Measurements from ENCODE around the gene ADAMTS7.
"Not testable (repeated sequence)": the region's sequence is repeated elsewhere in the genome, so short reads cannot be mapped to it uniquely, and the experiment has no call there.

The ADAMTS7 gene

DNA sequence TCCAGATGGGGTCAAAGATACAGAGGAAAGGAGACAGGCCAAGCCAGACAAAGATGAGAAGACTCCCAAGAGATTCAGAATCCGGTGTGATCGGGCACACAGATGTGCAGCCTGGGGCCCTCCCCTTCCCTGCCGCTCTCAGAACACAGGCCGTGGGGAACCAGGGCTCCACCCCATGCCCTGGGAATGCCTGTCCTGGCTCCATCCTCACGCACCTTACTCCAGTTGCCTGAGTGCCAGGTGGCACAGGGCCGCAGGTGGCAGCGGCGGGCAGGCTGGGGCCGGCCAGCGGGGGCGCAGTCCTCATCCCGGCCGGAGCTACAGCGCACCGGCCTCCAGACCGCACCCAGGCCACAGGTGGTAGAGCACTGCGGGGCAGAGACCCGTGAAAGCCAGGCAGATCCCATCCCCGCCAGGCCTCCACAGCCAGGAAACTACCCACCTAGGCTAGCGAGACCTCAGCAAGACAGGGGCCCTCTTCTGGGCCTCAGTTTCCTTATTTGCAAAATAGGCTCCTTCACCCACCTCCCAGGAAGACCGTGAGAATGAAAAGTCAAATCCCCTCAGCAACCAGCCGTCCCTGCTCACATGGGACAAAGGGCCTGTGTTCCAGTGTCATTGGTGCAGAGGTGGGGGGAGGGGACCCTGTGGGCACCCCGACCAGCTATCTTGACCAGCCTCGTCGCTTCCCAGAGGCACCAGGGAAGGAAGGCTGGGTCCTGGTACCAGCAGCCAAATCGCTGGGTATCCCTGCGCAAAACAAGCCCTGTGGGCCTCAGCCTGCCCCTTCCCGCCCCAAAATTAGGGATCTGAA lies 46.7 kb downstream of the ADAMTS7 start:
- not testable (repeated sequence) for H3K27me3 ChIP-seq (ENCODE audit: control insufficient read depth, insufficient read depth, low read length); H3K36me3 ChIP-seq (ENCODE audit: control insufficient read depth, insufficient read depth, low read length); H3K27ac ChIP-seq (ENCODE audit: low read depth, low read length); H3K4me3 ChIP-seq (ENCODE audit: low read length); H3K4me1 ChIP-seq (ENCODE audit: control insufficient read depth, insufficient read depth, low read length); H3K9ac ChIP-seq (ENCODE audit: low read length)

DNA sequence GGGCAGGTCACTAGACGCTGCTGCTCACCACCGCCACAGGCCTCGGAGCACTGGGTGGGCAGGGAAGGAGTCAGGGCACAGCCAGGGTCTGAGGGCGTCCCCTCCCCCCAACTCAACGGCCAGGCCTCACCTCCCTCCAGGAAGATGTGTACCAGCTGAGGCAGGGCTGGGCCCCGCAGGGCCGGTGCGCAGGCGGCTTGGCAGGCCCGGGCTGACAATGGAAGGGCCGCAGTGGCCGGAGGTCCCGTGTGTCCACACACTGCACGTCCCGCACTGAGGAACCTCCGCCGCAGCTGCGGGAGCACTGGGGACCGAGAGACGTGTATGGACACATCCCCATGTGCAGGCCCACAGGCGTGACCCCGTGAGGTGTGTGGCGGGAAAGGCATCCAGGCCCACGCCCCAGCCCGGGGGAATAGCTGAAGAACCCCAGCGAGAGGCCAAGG lies 47.4 kb downstream of the ADAMTS7 start:
- no peak overlapping the region for H3K9ac ChIP-seq (ENCODE audit: low read length)
- no peaks in the 10 kb centered on the region for H3K27me3 ChIP-seq (ENCODE audit: control insufficient read depth, insufficient read depth, low read length)
- H3K4me3 ChIP-seq (ENCODE audit: low read length), result no peak overlapping the region
- peaks cover 9% of the 10 kb centered on the region for H3K4me1 ChIP-seq (ENCODE audit: control insufficient read depth, insufficient read depth, low read length)
- no peaks in the 10 kb centered on the region for H3K36me3 ChIP-seq (ENCODE audit: control insufficient read depth, insufficient read depth, low read length)
- H3K27ac ChIP-seq (ENCODE audit: low read depth, low read length), result no peak overlapping the region

DNA sequence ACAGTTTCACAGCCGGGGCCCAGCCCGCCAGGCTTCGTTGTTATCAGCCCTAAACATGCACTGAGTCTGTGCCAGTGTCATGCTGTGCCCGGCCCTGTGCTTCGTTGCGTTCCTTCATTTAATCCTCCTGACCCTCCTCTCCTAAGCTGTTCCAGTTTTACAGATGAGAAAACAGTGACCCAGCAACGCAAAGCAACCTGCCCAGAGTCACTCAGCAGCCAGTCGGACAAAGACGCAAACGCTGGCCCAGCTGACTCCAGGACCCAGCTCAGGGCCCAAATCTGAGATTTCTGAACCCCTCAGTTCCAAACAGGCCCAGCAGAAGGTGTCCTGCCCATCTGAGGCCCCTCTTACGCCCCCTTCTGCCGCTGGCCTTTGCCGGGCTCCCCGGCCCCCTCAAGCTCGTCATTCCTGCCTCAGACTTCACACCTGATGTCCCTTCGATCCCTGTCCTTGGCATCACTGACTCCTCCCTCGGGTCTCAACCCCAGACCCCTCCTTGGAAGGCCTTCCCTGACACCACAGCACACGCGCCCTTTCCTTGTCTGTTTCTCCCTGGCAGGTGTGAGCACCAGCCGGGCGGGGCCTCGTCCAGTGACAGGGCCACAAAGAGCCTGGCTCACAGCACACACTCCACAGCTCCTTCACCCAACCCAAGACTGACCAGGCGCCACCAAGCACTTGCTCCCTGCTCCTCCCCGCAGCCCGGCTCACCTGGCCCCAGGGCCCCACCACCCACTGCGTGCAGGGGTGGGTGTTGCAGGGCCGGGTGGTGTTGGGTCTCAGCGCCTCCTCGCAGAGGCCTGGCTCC lies 48.1 kb downstream of the ADAMTS7 start:
- Histone ChIP-seq H3K36me3 (ENCODE audit: control insufficient read depth, insufficient read depth, low read length) (no peaks in the 10 kb centered on the region), H3K27me3 (ENCODE audit: control insufficient read depth, insufficient read depth, low read length) (no peaks in the 10 kb centered on the region), H3K9ac (ENCODE audit: low read length) (no peak overlapping the region), H3K4me3 (ENCODE audit: low read length) (no peak overlapping the region), H3K4me1 (ENCODE audit: control insufficient read depth, insufficient read depth, low read length) (peaks cover 9% of the 10 kb centered on the region), H3K27ac (ENCODE audit: low read depth, low read length) (no peak overlapping the region)

DNA sequence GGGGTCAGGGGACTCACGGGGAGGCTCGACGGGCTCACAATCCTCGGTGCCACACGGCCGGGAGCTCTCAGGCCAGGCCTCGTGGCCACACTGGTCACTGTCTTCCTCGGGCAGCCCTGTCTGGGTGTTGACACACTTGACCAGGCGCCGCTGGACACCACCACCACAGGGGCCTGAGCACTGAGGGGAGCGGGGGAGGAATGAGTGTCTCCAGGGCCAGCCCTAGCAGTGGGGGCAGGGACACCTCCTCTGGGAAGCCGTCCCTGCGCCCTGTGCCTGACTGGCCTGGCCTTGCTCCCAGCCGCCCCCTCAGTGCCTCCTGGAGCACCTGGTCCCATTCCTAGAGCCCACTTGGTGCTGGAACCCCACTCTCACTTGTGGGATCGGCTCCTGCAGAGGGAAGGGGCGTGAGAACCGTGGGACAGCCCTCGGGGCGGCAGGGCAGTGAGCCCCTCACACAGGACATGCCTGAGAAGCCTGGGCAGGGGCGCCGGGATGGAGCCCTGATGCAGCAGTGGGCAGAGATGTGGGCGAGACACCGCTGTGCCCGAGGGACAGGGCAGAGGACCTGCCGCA lies 48.8 kb downstream of the ADAMTS7 start:
- not testable (repeated sequence) for H3K4me1 ChIP-seq (ENCODE audit: control insufficient read depth, insufficient read depth, low read length); H3K4me3 ChIP-seq (ENCODE audit: low read length); H3K9ac ChIP-seq (ENCODE audit: low read length); H3K27ac ChIP-seq (ENCODE audit: low read depth, low read length); H3K27me3 ChIP-seq (ENCODE audit: control insufficient read depth, insufficient read depth, low read length); H3K36me3 ChIP-seq (ENCODE audit: control insufficient read depth, insufficient read depth, low read length)

DNA sequence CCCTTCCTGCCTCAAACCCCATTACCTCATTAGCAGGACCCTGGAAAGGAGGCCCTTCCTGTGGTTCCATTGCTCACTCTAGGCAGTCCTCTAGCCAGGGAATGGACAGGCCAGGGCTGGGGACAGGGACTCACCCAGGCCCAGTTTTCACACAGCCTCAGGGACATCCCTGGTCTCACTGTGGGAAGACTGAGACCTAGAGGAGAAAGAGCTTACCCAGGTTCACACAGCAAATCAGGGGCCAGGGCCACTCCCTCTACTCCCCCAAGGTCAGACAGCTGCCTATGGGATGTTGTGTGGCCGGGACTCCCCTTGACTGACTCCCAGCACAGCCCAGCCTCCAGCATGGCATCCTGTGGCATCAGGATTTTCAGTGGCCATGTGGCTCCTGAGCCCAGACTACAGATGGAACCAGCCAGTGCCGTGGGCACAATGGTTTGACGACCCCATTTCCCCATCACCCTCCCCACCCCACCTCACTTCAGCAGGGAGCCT lies 49.3 kb downstream of the ADAMTS7 start:
- H3K4me1 ChIP-seq (ENCODE audit: control insufficient read depth, insufficient read depth, low read length), result peaks cover 9% of the 10 kb centered on the region
- no peak overlapping the region for H3K9ac ChIP-seq (ENCODE audit: low read length)
- no peak overlapping the region for H3K27ac ChIP-seq (ENCODE audit: low read depth, low read length)
- no peaks in the 10 kb centered on the region for H3K36me3 ChIP-seq (ENCODE audit: control insufficient read depth, insufficient read depth, low read length)
- no peak overlapping the region for H3K4me3 ChIP-seq (ENCODE audit: low read length)
- H3K27me3 ChIP-seq (ENCODE audit: control insufficient read depth, insufficient read depth, low read length), result no peaks in the 10 kb centered on the region

GRCh38 chr15:78761475-78761874 lies 49.8 kb downstream of the ADAMTS7 start:
- not testable (repeated sequence) for H3K4me1 ChIP-seq (ENCODE audit: control insufficient read depth, insufficient read depth, low read length); H3K36me3 ChIP-seq (ENCODE audit: control insufficient read depth, insufficient read depth, low read length); H3K27ac ChIP-seq (ENCODE audit: low read depth, low read length)

DNA sequence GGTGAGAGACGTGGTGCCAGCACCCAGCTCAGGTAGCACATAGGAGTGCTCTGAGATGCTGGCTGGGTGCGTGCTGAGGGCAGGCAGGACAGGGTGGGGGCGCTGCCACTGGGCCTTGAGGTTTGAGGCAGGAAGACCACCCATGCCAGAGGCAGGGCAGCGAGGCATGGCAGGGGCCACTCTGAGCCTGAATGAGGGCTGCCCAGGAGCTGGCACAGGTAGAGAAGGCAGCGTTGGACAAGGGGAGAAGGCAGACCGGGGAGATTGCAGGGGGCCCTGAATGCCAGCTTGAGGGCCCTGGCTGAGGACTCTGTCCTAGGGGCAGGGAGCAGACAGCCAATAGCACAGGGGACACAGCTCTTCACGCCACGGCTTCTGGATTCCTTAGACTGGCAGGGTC lies 50.2 kb downstream of the ADAMTS7 start:
- peaks cover 9% of the 10 kb centered on the region for H3K4me1 ChIP-seq (ENCODE audit: control insufficient read depth, insufficient read depth, low read length)

More at GRCh38 chr15:78761475-78761874, 49.8 kb downstream of the ADAMTS7 start:
- not testable (repeated sequence) for H3K27me3 ChIP-seq (ENCODE audit: control insufficient read depth, insufficient read depth, low read length); H3K4me3 ChIP-seq (ENCODE audit: low read length); H3K9ac ChIP-seq (ENCODE audit: low read length)

DNA sequence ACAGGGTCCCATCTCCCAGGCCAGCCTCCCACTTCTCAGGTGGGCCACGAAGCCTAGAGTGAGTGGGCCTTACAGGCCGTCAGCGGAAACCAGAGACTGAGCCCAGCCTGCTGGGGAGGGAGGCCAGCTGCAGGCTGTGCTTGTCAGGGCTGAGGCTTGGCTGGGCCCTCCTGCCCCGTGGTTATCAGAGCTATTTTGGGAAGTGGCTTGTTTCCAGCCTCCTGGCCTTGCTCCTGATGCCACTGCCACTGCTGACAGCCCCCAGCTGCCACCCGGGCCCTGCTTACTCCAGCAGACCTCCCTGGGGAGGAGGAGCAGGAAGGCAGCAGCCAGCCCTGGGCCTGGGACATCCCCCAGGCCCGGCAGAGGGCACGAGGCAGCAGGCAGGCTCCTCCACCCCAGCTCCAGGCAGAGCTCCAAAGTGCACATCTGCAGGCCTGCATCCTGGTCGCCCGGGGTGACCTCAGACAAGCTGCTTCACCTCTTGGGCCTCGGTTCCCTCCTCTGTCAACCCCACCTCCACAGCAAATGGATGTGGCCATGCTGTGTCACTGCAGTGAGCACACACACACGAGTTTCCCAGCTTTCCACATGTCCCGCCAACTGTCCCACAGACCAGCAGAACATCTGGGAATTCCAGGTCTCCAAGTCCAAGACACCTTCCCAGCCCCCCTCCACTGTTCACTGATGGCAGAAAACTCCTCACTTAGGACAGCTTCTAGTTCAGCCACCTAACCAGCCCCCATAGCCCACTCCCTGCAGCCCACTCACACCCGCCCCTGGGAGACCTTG lies 51.0 kb downstream of the ADAMTS7 start:
- not testable (repeated sequence) for H3K36me3 ChIP-seq (ENCODE audit: control insufficient read depth, insufficient read depth, low read length); H3K4me3 ChIP-seq (ENCODE audit: low read length); H3K9ac ChIP-seq (ENCODE audit: low read length); H3K27me3 ChIP-seq (ENCODE audit: control insufficient read depth, insufficient read depth, low read length); H3K4me1 ChIP-seq (ENCODE audit: control insufficient read depth, insufficient read depth, low read length)
- peak overlapping the region; percentile 80 for H3K27ac ChIP-seq (ENCODE audit: low read depth, low read length)

More for the DNA sequence above, 50.2 kb downstream of the ADAMTS7 start:
- no peak overlapping the region for H3K27ac ChIP-seq (ENCODE audit: low read depth, low read length)
- H3K4me3 ChIP-seq (ENCODE audit: low read length), result no peak overlapping the region
- no peaks in the 10 kb centered on the region for H3K36me3 ChIP-seq (ENCODE audit: control insufficient read depth, insufficient read depth, low read length)
- H3K9ac ChIP-seq (ENCODE audit: low read length), result no peak overlapping the region
- no peaks in the 10 kb centered on the region for H3K27me3 ChIP-seq (ENCODE audit: control insufficient read depth, insufficient read depth, low read length)

DNA sequence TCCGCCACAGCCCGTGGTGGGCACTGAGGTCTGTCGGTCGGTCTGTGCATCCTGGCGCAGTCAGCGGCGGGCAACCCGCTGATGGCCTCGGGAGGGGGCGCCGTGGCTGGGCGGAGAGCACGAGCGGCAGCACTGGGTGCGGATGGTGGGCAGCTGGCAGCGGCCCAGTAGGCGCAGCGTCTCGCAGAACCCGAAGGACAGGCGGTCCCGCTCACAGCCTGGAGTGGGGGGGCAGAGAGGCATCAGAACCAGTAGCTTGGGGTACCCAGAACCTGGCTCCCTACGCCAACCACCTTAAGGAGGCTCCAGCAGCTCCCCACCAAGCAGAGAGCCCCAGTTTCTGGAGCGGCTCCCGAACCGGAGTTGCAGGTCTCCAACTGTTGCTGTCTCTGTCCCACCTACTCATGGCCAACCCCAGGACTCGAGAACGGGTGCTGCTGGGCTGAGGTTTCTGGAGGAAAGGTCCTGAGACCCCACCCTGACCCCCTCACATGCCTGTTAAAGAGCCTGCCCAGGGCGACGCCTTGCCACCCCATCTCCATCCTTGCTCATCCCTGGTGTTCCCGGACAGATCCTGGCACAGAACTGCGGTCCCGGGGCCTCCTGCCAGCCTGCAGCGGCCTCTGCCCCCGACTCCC lies 51.8 kb downstream of the ADAMTS7 start:
- H3K27me3 ChIP-seq (ENCODE audit: control insufficient read depth, insufficient read depth, low read length); H3K9ac ChIP-seq (ENCODE audit: low read length); H3K4me3 ChIP-seq (ENCODE audit: low read length); H3K36me3 ChIP-seq (ENCODE audit: control insufficient read depth, insufficient read depth, low read length); H3K4me1 ChIP-seq (ENCODE audit: control insufficient read depth, insufficient read depth, low read length): not testable (repeated sequence)
- H3K27ac ChIP-seq (ENCODE audit: low read depth, low read length), result peak overlapping the region; percentile 80

DNA sequence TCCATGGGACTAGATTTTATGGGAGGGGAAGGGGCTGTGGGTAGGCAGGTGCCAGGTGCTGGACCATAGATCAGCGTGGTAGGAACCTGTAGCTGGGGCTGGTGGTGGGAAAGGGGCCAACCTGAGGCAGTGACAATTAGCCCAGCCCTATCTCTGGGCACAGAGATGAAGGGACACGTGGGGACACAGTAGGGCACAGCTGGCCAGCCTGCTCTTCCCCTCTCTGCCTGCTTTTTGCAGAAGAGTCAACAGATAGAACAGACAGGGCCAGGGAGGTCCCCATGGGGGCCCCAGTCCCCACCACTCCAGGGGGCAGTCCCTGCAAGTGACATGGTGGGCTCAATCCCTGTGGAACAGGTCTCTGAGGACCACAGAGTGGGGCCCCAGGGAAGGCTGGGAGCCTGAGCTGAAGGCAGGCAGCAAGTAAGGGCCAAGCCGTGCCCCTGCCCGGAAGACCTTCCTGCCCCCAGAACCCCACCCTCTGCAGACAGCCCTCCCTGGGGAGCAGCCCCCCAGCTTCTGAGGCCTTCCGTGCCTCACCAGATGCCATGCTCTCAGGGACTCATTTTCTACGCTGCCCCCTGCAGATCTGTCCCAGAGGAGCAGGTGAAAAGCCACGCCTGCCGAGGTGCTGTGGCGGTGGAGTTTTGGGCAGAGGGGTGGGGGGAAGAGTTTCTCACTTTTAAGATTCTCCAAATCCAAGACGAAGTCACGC lies 52.6 kb downstream of the ADAMTS7 start:
- H3K27ac ChIP-seq (ENCODE audit: low read depth, low read length); H3K36me3 ChIP-seq (ENCODE audit: control insufficient read depth, insufficient read depth, low read length); H3K27me3 ChIP-seq (ENCODE audit: control insufficient read depth, insufficient read depth, low read length); H3K4me3 ChIP-seq (ENCODE audit: low read length); H3K9ac ChIP-seq (ENCODE audit: low read length); H3K4me1 ChIP-seq (ENCODE audit: control insufficient read depth, insufficient read depth, low read length): not testable (repeated sequence)

- not testable (repeated sequence) for H3K27me3 ChIP-seq (ENCODE audit: control insufficient read depth, insufficient read depth, low read length); H3K4me1 ChIP-seq (ENCODE audit: control insufficient read depth, insufficient read depth, low read length); H3K27ac ChIP-seq (ENCODE audit: low read depth, low read length); H3K9ac ChIP-seq (ENCODE audit: low read length); H3K4me3 ChIP-seq (ENCODE audit: low read length); H3K36me3 ChIP-seq (ENCODE audit: control insufficient read depth, insufficient read depth, low read length)
Observed at GRCh38 chr15:78758084-78758483, 53.2 kb downstream of the ADAMTS7 start.

All from rectal smooth muscle tissue (tissue), 1 donor.